CD1c-positive myeloid dendritic cell (primary cell): ENCODE data around the gene SF1.

ENCODE experiments used
- DNase-seq: peaks from one replicate; pipeline ENCODE4 v3.0.0-alpha.2; 2016; ENCODE audit errors: extremely low spot score

Gene SF1

GRCh38 chr11:64724863-64725532, 53.3 kb downstream of the SF1 start:
- DNase-seq: no peak

GRCh38 chr11:64723907-64724862, 54.2 kb downstream of the SF1 start:
- no peak for DNase-seq

- DNase-seq: peak; percentile 81
These were observed 55.0 kb downstream of the SF1 start, which contains the start of gene NRXN2 for GRCh38 chr11:64723117-64723906. Gene NRXN2, minus strand, starts transcription at chr11:64723197. Its CDS starts 9,498 bp downstream, at chr11:64713699.

- DNase-seq: no peak
These were observed 55.9 kb downstream of the SF1 start for GRCh38 chr11:64722141-64723065.

GRCh38 chr11:64721359-64721699, 57.0 kb downstream of the SF1 start:
- DNase-seq: no peak

GRCh38 chr11:64720640-64721358, 57.5 kb downstream of the SF1 start:
- DNase-seq: no peak

GRCh38 chr11:64720167-64720566, 58.2 kb downstream of the SF1 start:
- DNase-seq: no peak

GRCh38 chr11:64719406-64719805, 58.9 kb downstream of the SF1 start:
- no peak for DNase-seq

GRCh38 chr11:64718780-64719124, 59.6 kb downstream of the SF1 start:
- DNase-seq: no peak

GRCh38 chr11:64718084-64718779, 60.1 kb downstream of the SF1 start:
- DNase-seq: no peak

- DNase-seq: no peak
These were observed 61.1 kb downstream of the SF1 start for GRCh38 chr11:64717268-64717578.

- DNase-seq: no peak
These were observed 61.7 kb downstream of the SF1 start for GRCh38 chr11:64716473-64717267.

- no peak for DNase-seq
These were observed 62.4 kb downstream of the SF1 start for GRCh38 chr11:64715756-64716472.

GRCh38 chr11:64715110-64715509, 63.2 kb downstream of the SF1 start:
- no peak for DNase-seq

- no peak for DNase-seq
These were observed 63.7 kb downstream of the SF1 start for GRCh38 chr11:64714666-64715065.
